ENCODE results near the gene MAP3K9.

DNA sequence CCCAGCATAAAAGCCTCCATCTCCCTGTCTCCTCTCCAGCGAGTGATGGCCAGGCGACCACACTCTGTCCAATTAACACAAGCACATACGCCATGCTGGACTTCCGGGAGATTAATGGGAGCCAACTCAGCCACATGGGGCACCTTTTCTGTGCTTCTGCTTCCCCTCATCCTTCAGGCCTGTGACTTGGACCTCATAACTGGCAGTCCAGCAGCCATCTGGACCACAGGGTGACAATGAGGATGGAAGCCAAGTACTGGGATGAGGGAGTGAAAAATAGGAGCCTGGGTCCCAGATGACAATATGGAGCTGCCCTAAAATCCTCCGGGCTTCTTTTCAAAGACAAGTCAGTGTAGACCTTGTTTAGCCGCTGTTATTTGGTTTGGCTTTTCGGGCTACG is 12.8 kb downstream of the MAP3K9 start:
- TF ChIP-seq, protein P1, sequence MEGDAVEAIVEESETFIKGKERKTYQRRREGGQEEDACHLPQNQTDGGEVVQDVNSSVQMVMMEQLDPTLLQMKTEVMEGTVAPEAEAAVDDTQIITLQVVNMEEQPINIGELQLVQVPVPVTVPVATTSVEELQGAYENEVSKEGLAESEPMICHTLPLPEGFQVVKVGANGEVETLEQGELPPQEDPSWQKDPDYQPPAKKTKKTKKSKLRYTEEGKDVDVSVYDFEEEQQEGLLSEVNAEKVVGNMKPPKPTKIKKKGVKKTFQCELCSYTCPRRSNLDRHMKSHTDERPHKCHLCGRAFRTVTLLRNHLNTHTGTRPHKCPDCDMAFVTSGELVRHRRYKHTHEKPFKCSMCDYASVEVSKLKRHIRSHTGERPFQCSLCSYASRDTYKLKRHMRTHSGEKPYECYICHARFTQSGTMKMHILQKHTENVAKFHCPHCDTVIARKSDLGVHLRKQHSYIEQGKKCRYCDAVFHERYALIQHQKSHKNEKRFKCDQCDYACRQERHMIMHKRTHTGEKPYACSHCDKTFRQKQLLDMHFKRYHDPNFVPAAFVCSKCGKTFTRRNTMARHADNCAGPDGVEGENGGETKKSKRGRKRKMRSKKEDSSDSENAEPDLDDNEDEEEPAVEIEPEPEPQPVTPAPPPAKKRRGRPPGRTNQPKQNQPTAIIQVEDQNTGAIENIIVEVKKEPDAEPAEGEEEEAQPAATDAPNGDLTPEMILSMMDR (IDR thresholded peaks at IDR 0.05), result no peak
- TF ChIP-seq POLR2A (IDR thresholded peaks at IDR 0.05), result no peak

Data from lower leg skin (tissue), 3 donors.